Esophagus muscularis mucosa (tissue), 3 donors: Measurements from ENCODE around the gene RMRP.

Source experiments
- POLR2A ChIP-seq: fragments of 450-650 bp; IDR thresholded peaks from one replicate; pipeline ENCODE4 v1.6.1; 2017; ENCODE audit warnings: antibody characterized with exemption, moderate library complexity, mild to moderate bottlenecking, low read depth
- POLR2AphosphoS5 ChIP-seq, 2 donors: sonication (generic); formaldehyde crosslinking; IDR thresholded peaks; one replicate each; pipeline ENCODE4 v1.6.1; 2017; ENCODE audit warnings: antibody characterized with exemption in 2 of 2
- TF ChIP-seq, protein P1 (sequence below), 3 experiments: fragments of 200-600 bp in 2 of 3; fragments of 450-650 bp in 1 of 3; sonication (generic) in 2 of 3; IDR thresholded peaks; one replicate each; pipeline ENCODE4 v1.5.1; 2017 to 2019; ENCODE audit warnings: antibody characterized with exemption in 3 of 3, mild to moderate bottlenecking in 2 of 3, moderate library complexity in 1 of 3

GRCh38 chr9:35651956-35652828, 5.6 kb downstream of the RMRP start:
- TF ChIP-seq, protein P1, sequence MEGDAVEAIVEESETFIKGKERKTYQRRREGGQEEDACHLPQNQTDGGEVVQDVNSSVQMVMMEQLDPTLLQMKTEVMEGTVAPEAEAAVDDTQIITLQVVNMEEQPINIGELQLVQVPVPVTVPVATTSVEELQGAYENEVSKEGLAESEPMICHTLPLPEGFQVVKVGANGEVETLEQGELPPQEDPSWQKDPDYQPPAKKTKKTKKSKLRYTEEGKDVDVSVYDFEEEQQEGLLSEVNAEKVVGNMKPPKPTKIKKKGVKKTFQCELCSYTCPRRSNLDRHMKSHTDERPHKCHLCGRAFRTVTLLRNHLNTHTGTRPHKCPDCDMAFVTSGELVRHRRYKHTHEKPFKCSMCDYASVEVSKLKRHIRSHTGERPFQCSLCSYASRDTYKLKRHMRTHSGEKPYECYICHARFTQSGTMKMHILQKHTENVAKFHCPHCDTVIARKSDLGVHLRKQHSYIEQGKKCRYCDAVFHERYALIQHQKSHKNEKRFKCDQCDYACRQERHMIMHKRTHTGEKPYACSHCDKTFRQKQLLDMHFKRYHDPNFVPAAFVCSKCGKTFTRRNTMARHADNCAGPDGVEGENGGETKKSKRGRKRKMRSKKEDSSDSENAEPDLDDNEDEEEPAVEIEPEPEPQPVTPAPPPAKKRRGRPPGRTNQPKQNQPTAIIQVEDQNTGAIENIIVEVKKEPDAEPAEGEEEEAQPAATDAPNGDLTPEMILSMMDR (IDR thresholded peaks at IDR 0.05) = no peak
- TF ChIP-seq POLR2A = no peak
- no peak for TF ChIP-seq POLR2AphosphoS5 (IDR thresholded peaks at IDR 0.05)
